Activated naive CD4-positive, alpha-beta T cell treated with anti-CD3 and anti-CD28 coated beads, Interleukin-2, amount 50 U/mL, for 16 hours (primary cell): Measurements from ENCODE around the gene YLPM1.

Experiments used
- DNase-seq: peaks from one replicate; pipeline ENCODE4 v3.0.0-alpha.2; 2020

The YLPM1 gene

DNA sequence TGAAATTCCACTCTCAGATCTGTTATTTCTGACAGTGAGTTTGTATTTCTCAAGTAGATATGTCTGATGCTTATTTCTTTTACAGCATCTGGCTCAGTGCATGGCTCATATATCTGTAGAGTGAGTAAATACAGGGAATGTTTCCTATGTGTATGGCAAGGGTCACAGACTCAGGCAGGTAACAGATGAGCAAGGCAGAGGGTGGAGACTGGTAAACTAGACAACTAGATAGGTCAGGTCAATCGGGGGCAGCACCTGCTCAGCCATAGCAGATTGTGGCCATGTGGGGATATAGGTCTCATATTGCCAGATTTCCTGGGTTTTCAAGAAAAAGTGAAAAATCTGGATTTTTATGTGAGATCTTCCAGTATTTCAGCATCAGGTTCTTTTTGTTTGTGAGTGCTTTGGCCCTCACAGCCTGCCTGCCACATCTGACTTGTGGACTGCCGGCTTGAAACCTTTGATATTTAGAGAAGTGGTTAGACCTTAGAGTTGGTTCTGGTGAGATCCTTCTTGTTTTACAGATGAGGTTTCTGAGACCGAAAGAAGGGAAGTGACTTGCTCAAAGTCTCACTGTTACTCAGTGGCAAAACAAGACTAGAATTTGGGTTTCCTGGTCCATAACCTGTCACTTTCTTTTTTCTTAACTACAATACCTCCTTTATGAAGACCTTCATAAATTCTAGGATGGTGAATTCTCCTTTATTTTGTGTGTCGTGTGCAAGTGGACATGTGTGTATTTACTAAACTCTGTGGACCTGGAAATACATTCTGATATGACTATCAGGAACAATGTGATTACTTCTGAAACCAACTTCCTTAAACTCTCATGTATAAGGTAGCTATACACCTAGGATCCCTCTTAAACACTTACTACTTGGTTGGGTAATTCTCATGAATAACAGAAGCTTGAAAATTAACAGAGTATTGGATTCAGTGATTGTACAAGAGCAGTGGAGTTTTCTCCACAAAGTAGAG lies 78.4 kb downstream of the YLPM1 start:
- no peak for DNase-seq

DNA sequence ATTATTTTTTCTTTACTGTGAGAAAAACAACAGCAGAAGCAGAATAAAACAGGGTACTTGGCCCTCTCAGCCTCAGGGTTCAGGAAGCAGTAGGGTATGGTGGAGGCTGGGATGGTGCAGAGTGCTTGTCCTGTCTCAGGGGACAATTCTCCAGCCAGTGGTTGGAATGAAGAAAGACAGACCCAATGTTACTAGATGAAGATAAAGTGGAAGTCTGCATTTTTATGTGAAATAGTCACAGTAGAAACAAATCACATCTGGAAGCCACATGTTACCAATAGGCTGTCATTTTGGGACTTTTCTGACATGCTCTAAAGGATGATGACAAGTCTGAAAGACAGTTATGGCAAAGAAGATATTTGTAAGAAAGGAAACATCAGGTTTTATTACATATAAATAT lies 80.5 kb downstream of the YLPM1 start:
- no peak for DNase-seq

DNA sequence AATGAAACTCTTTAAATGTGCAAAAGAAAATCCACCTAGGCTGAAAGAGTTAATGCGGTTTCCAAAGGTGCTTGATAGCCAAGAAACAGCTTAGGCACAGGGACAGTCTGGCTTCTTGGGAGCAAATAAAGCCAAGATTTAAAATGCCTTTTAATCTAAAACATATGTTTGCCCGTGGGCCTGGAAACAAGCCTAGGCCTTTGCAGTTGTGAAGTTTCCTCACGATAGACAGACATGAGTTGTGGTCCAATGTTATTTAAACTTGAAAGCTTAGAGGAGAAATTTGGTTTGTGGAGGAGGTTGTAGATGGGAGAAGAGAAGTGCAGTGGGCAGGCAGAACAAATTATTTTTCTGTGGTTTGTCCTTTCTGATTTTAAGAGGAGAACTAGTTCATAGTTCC lies 83.1 kb downstream of the YLPM1 start:
- DNase-seq, result no peak

DNA sequence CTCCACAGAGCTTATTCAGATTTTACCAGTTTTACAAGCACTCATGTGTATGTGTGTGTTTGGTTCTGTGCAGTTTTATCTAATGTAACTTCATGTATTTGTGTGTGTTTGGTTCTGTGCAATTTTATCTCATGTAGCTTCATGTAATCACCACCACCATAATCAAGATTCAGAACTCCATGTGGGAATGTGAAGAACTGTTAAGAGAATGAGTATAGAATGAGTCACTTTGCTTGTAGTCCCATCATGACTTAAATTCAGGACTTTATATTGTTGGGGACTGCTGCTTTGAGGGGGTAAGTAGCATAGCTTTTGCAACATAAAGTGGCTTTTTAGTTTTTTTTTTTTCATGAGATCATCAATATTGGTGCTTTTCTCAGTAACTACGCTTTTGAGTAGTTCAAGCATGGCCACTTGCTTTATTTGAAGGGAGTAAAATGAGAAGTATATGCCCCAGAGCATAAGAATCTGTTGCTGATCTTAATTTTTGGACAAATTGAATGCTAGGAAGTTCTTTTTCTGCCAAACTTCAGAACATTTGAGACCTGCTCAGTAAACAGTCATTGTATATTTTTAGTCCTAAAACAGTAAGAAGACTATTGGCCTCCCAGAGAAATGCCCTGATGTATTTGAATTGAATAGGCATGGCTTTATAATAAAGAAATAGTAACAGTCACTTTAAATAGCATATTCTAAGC lies 84.0 kb downstream of the YLPM1 start:
- no peak for DNase-seq

DNA sequence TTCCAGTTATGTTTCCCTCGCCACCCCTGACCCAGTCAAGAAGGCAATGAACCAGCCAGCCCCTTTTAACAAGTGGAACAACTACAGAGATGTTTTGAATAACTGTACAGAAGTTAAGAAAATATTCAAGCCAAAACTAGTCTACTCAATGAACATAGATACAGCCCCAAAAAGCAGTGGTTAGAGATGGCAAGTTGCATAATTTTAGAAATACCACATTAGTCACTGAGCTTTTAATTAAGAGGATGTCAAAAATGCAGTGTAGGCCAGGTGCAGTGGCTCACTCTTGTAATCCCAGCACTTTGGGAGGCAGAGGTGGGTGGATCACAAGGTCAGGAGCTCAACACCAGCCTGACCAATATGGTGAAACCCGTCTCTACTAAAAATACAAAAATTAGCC lies 85.7 kb downstream of the YLPM1 start:
- no peak for DNase-seq

DNA sequence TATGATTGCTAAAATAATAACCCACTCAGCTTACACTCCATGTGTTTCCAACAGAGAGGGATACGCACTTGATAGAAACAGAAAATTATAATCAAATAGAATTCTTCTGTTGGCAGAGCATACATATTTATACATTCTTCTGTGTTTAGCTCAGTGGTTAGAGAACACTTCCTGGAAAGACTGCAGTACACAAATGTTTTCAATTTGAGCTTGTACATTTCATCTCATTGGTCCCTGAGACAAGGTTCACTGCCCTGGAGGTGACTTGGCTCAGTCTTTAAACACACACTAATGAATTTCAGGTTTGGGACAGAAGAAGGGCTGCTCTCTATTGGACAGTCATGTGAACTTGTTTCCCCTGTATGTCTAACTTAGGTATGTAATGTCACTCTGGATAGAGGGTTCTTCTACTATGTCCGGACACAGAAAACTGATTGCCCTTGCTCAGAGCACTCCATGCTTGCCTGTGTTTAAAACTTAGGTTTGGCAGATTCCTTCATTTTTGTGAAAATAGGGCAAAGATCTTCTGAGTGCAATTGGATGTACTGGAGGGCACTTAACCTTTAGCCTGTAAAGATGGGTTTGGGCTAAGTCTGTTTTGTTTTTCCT lies 89.9 kb downstream of the YLPM1 start:
- no peak for DNase-seq

DNA sequence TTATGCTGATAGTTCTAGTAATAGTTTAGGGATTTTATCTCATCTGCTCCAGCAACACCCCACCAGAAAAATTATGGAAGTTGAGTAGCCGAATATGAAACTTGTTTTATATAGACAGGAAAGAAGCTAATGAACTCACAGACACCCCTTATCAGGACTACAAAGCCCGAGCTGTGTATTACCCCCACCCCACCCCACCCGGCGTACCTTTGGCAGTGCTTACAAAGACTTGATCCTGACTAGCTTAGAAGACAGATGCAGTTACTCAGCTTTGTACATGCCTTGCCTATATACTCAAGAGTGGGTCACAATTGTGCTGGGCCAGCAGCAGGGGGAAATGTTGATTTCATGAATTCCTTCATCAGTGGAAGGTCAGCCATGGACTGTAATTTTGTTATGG lies 90.5 kb downstream of the YLPM1 start:
- DNase-seq, result no peak

DNA sequence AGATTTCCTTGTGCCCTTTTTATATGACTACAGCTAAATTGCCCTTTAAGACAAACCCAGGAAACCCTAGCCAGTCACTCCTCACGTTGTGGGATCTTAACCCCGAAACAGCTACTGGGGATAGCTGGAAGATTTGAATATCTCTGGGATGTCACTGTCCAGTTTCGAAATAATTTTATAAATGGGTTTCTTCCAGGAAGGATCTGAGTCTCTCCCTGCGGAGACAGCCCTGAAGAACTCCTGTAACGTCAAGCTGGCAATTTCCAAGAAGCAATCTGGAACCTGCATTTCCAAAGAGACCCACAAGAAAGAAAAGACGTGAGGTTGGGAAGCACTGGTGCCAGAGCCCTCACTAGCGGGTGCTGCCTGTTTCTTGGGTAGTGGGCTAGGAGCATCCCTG lies 91.9 kb downstream of the YLPM1 start:
- no peak for DNase-seq

DNA sequence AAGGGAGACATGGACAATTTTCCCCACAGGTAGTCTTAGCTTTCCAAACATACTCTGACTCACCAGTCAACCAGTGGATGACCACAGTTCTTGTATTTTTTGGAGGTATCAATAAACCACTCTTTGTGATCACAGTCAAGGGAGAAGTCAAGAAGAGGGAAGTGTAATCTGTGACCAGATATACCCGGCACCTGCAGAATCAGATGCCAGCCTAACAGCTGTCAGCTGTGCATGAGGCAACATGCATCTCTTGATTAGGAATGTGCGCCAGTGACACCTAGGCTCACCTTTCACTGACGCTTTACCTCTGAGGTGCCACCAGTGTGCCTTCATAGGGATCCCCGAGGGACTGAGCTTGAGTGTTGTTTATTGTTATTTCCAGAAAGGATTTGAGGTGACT lies 92.8 kb downstream of the YLPM1 start:
- no peak for DNase-seq

DNA sequence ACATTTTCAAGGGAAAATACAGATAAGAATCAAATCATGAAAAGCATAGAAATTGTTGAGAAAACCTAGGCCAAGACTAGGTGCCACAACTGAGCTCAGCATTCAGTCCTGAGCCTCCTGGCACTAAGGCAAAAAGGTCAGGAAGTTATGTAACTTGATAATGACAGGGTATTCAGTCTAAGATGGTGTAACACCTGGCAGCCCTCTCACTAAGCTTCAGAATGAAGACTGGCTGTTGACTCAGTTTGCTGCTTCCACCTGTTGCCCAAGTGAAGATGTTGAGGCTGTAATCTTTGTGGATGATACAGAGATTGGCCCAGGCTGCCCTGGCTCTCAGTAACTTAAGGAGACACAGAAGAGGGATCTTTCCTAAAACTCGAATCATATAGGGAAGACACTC lies 93.2 kb downstream of the YLPM1 start:
- no peak for DNase-seq

DNA sequence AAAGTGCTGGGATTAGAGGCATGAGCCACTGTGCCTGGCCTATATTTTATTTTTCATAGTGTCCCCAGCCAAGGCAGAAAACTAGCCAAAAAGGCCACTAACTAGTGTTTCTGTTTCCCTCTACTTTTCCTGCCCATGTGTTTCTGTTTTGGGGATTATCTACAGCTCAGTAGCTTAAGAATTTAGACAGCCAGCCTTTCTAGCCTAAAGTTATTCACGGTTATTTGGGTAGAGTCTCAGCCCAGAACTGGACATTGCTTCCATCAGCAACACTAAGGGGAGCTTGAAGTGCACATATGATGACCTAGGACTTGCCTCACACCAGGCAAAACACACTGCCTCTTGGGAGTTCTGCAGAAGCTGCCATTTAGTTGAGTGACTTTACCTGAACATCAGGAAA lies 94.9 kb downstream of the YLPM1 start:
- DNase-seq, result no peak

DNA sequence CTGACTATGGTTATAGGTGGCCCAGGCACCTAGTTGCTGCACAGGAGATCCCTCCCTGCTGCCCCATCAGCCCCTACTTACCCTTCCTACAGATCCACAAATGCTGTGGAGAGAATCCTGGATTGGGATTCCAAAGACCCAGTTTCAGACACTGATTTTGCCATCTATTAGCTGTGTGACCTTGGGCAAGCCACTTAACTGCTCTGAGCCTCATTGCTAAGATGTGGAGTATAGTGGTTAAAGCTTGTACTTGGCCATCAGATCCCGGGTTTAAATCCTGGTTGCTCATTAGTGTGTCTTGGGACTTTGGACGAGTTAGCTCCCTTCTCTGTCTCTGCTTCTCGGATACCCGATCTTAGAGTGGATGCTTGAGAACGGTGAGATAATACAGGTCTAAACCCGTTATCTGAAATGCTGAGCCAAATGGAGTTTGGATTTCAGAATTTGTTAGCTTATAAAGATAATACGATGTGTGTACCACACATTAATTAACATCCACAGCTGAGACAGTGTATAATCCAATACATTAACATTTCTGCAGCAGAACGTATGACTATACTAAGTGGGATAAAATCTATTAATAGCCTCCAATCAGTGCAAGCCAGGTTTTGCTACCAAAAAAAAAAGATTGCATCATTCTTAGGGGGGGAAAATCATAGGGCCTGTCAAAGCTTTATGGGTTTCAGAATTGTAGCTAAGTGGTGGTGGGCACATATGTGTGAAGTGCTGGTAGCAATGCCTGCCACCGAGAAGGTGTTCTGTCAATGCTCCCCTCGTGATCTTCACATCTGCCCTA lies 96.8 kb downstream of the YLPM1 start:
- DNase-seq, result no peak

DNA sequence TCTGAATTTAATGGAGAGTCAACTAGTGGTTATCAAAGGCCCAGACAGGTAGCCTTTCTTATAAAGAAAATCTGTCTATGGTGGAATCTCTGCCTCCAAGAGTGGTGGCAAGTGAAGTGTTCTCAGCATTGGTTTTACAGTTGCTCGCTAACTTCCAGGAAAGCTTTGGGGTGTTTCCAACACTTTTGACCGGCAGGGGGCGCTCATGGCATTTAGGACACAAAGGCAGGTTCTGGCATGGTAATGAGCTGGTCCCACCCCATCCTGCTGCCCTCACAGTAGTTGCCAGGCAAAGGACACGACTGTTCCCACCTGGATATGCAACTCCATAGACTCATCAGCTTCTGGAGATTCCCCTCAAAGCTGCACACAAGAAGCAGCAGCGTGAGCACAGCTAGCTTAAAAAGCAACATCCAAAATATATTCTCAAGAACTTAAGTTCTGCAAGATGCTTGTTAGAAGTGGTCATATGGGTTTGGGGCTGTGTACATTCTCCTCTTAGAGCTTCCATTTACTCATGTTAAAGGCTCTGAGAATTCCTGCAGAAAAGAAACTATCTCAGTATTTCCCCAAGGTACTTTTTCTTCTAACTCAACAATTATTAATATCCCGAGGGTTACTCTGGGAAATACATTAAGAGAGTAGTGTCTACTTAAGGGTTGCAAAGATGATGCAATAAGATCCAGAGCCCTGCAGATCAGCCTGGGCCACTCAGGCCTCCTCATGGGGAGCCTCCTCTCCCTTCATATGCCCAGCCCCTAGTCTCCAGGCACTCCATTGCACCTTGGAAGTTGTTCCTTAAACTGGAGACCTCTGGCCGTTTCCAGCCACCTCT lies 98.0 kb downstream of the YLPM1 start:
- peak; percentile 90 for DNase-seq

DNA sequence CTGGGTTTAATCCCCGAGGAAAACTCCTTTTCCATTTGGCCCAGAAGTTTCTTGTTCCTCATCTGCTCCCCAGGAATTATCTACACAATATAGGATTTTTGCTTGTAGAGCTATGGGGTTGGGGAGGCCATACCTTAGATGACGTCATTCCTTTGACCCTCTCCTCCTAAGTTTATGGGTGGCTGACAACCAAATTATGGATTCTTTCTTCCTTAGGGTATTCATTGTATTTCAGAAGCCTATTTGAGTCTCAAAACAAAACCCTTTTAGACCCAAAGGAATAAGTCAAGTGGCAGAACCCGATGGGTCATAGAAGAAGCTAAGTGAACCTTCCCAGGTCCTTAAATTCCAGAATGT lies 98.6 kb downstream of the YLPM1 start:
- no peak for DNase-seq

DNA sequence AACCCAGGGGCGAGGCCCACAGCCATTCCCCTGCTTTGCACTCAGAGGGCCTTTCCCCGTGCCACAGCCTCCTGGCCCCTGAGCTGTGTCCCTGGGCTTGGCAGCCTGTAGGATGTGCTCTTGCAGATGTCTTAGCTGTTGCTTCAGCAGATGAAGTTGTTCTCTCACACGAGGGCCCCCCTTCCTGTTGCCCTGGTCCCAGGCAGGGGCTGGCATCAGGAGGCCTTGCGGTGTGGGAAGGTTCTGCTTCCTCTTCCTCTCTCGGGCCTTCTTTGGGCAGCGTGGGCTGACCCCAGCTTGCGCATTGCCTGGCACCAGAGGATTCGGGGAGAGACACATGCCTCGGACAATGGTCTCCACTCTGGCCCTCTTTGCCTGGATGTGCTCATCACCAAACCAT lies 100.2 kb downstream of the YLPM1 start:
- no peak for DNase-seq

DNA sequence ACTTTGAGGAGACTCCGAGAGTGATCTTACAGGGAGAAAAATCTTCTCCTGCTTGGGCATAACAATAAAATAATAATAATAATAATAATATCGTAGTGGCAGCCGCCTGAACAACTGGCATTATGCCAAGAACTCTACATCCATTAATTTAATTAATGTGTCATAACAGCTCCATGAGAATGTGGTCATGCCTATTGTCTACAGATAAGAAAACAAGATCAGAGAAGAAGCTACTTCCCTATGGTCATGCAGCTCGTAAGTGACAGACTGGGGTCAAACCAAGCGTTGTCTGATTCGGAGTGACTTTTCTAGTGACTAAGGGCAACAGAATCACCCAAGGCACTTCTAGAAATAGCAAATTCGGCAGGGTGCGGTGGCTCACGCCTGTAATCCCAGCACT lies 101.1 kb downstream of the YLPM1 start:
- DNase-seq, result no peak

DNA sequence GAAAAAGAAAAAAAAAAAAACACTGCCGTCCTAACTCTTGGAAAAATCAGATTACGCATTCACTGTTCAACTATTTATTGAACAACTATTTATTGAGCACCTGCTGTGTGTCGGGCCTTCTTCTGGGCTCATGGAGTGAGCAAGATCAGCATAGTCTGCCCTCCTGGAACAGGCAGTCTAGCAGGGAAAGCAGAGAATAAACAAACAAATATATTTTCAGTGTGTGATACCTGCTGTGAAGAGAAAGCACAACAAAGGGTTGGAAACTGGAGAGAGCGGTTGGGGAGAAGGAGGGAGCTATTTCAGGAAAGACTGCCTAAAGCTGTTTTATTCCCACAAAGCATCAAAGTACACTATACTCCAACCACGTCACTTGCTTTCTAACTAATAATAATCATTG lies 102.0 kb downstream of the YLPM1 start:
- DNase-seq, result no peak

DNA sequence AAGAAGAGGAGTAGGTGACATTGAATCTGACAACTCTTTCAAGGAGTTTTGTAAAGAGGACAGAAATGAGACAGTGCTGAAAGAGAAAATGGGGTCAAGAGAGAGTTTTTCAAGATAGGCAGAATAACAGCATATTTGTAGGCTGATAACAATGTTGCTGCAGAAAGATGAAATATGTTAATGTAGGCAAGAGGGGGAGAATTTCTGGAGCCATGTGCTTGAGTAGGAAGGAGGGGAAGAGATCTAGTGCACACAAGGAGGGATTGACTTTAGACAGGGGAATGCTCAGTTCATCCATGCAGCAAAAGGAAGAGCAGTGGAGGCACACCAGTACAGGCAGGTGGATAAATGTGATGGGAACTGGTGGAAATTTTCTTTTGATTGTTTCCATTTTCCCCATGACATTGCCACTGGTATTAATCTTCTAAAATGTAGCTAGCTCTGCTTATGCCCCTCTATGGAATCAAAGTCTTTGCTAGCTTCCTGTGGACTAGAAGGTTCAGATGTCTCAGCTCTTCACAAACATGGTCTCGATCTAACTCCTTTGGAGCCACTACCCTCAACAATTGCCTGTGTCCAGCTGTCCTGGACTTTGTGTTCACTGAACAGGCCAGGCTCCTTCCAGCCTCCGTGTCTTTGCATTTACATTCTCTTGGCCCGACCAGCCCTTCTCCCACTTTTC lies 103.7 kb downstream of the YLPM1 start:
- no peak for DNase-seq

DNA sequence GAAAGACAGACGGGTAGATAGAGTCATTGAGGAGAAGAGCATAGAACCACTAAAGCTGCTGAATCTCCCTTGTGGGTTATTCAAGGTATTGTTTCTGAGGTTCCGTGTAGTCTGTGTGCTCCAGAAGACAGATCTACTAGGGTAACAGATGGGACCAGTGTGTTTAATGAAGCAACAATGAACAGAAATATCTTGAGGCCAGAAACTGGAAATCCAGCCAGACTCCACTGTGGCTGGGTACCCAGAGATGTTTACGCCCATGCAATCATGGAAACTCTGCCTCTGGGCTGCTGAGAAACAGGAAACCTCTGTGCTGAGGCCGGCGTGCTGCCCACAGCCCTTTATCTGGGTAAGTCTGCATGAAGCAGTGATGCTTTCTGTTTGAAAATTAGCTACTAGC lies 104.6 kb downstream of the YLPM1 start:
- peak; percentile 33 for DNase-seq

DNA sequence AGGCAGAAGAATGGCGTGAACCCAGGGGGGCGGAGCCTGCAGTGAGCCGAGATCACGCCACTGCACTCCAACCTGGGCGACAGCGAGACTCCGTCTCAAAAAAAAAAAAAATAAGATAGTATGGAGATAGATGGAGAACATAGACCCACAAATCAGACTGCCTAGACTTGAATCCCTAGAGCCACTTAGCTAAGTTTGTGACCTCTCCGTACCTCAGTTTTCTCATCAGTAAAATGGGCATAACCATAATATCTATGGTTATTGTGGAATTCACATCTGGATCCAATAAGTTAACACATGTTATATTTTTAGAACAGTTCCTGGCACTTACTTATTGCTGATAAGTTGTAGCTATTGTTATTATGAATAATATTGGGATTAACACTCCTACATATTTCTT lies 105.6 kb downstream of the YLPM1 start:
- no peak for DNase-seq

DNA sequence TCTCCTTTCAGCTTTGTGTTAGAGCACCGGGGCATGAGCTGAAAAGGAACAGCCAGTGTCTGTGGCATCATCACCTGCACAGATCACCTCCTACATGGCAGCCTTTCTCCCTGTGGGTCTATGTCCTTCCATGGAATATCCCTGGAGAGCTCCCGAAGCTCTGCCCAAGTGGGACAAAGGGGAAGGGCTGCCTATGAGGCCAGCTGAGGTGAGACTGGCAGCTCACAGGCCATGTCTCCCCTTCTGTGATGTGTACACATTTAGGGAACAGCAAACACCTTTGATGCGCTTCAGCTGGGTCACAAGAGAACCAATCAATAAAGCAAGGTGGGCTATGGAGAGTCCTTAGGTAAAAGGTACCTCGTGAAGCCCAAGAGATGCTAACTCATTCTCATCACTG lies 108.7 kb downstream of the YLPM1 start:
- no peak for DNase-seq

DNA sequence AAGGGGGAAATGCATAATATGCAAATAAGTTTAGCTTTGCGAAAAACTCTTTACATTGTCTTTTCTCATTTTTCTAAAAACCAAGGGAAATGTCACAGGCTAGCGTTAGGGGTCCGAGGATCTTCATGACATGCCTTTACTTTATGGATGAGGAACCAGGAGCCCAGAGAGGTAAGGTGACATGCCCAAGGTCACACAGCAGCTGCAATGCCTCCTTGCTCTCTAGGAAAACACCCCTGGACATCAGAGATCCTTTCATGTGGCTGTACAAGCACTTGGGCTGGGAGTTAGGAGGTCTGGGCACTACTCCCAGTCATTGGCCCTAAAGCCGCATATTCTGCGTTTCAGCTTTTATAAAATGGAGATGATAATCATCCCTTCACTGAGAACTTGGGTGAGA lies 112.1 kb downstream of the YLPM1 start:
- DNase-seq, result no peak
